Liver (tissue), 9 donors: ENCODE results near the gene SRGAP3. TPM values are rescaled to one million over a fixed set of nuclear protein-coding genes. Genes with fewer than 3 reads are reported as not detected.

ENCODE experiments used
- DNase-seq: peaks from one replicate; pipeline ENCODE4 v3.0.0-alpha.2; 2017; ENCODE audit warnings: low spot score
- H3K27ac ChIP-seq, 2 donors: one replicate each; pipeline ENCODE4 v1.7.0; 2013; ENCODE audit warnings: inconsistent platforms in 2 of 2, low read length in 2 of 2, control low read depth in 1 of 2, low read depth in 1 of 2, mild to moderate bottlenecking in 1 of 2
- H3K27me3 ChIP-seq, 4 donors: one replicate each; pipeline versions ENCODE4 v1.6.1 to v1.7.0; 2013; ENCODE audit warnings: low read length in 3 of 4, inconsistent platforms in 1 of 4, mild to moderate bottlenecking in 1 of 4, moderate library complexity in 1 of 4; ENCODE audit not compliant: control insufficient read depth in 4 of 4, insufficient read depth in 4 of 4
- H3K36me3 ChIP-seq, 4 donors: one replicate each; pipeline versions ENCODE4 v1.6.1 to v1.7.0; 2013; ENCODE audit warnings: low read length in 3 of 4, mild to moderate bottlenecking in 3 of 4, low read depth in 1 of 4, moderate library complexity in 1 of 4; ENCODE audit not compliant: control insufficient read depth in 4 of 4, insufficient read depth in 3 of 4
- H3K4me1 ChIP-seq, 4 donors: one replicate each; pipeline versions ENCODE4 v1.6.1 to v1.7.0; 2013; ENCODE audit warnings: low read length in 3 of 4, mild to moderate bottlenecking in 3 of 4, moderate library complexity in 1 of 4; ENCODE audit not compliant: control insufficient read depth in 4 of 4, insufficient read depth in 4 of 4
- H3K4me3 ChIP-seq, 3 donors: one replicate each; pipeline versions ENCODE4 v1.6.1 to v1.7.0; 2013; ENCODE audit warnings: low read length in 3 of 3, control low read depth in 1 of 3, low read depth in 1 of 3, mild to moderate bottlenecking in 1 of 3
- H3K9ac ChIP-seq, 2 donors: one replicate each; pipeline ENCODE4 v1.7.0; 2013; ENCODE audit warnings: low read length in 2 of 2, mild to moderate bottlenecking in 2 of 2, moderate library complexity in 2 of 2, control low read depth in 1 of 2, low read depth in 1 of 2
- H3K9me3 ChIP-seq, 4 donors: one replicate each; pipeline versions ENCODE4 v1.6.1 to v1.7.0; 2013; ENCODE audit warnings: low read length in 3 of 4; ENCODE audit not compliant: control insufficient read depth in 4 of 4
- ATF3 ChIP-seq: IDR thresholded peaks from 2 replicates; pipeline ENCODE4 v1.6.1; 2016; ENCODE audit warnings: antibody characterized with exemption
- CTCF ChIP-seq: fragments of 150-350 bp; IDR thresholded peaks from 2 replicates; pipeline ENCODE4 v1.5.1; 2017; ENCODE audit warnings: improper control_type of control experiment, low read depth, low read length; ENCODE audit not compliant: missing input control
- EGR1 ChIP-seq, 2 donors: IDR thresholded peaks; 2 replicates each; pipeline ENCODE4 v1.6.1; 2016 to 2018; ENCODE audit warnings: antibody characterized with exemption in 2 of 2, low read depth in 2 of 2
- FOXA1 ChIP-seq: IDR thresholded peaks from 2 replicates; pipeline ENCODE4 v1.6.1; 2016; ENCODE audit warnings: antibody characterized with exemption
- FOXA2 ChIP-seq: IDR thresholded peaks from 2 replicates; pipeline ENCODE4 v1.6.1; 2016; ENCODE audit warnings: antibody characterized with exemption
- GABPA ChIP-seq, 2 donors: IDR thresholded peaks in 1 of 2; conservative IDR thresholded peaks in 1 of 2; 2 replicates each; pipeline ENCODE4 v1.6.1; 2016; ENCODE audit warnings: antibody characterized with exemption in 2 of 2, mild to moderate bottlenecking in 1 of 2, moderate library complexity in 1 of 2
- HNF4A ChIP-seq, 2 donors: conservative IDR thresholded peaks; 2 replicates each; pipeline ENCODE4 v1.6.1; 2016; ENCODE audit warnings: antibody characterized with exemption in 2 of 2, mild to moderate bottlenecking in 2 of 2
- HNF4G ChIP-seq: IDR thresholded peaks from 2 replicates; pipeline ENCODE4 v1.6.1; 2016; ENCODE audit warnings: antibody characterized with exemption
- JUND ChIP-seq, 2 donors: IDR thresholded peaks; 2 replicates each; pipeline ENCODE4 v1.6.1; 2016; ENCODE audit warnings: antibody characterized with exemption in 2 of 2
- MAX ChIP-seq: IDR thresholded peaks from 2 replicates; pipeline ENCODE4 v1.6.1; 2016; ENCODE audit warnings: antibody characterized with exemption
- NR2F2 ChIP-seq: IDR thresholded peaks from 2 replicates; pipeline ENCODE4 v1.6.1; 2016; ENCODE audit warnings: antibody characterized with exemption
- RAD21 ChIP-seq, 2 donors: IDR thresholded peaks; 2 replicates each; pipeline ENCODE4 v1.6.1; 2016; ENCODE audit warnings: antibody characterized with exemption in 2 of 2, mild to moderate bottlenecking in 2 of 2
- REST ChIP-seq: IDR thresholded peaks from 2 replicates; pipeline ENCODE4 v1.6.1; 2016; ENCODE audit warnings: antibody characterized with exemption, mild to moderate bottlenecking
- RXRA ChIP-seq, 2 donors: IDR thresholded peaks; 2 replicates each; pipeline ENCODE4 v1.6.1; 2017 to 2018; ENCODE audit warnings: antibody characterized with exemption in 2 of 2, mild to moderate bottlenecking in 1 of 2
- SP1 ChIP-seq: IDR thresholded peaks from 2 replicates; pipeline ENCODE4 v1.6.1; 2018; ENCODE audit warnings: antibody characterized with exemption, mild to moderate bottlenecking
- TAF1 ChIP-seq: conservative IDR thresholded peaks from 2 replicates; pipeline ENCODE4 v1.6.1; 2016; ENCODE audit warnings: antibody characterized with exemption, mild to moderate bottlenecking
- YY1 ChIP-seq: IDR thresholded peaks from 2 replicates; pipeline ENCODE4 v1.6.1; 2016; ENCODE audit warnings: antibody characterized with exemption, mild to moderate bottlenecking
- ZBTB33 ChIP-seq: IDR thresholded peaks from 2 replicates; pipeline ENCODE4 v1.6.1; 2016; ENCODE audit warnings: antibody characterized with exemption
- WGBS: extraction: QIAGEN DNeasy Blood & Tissue Kit; methylation state at CpG from one replicate; pipeline ENCODE4 v1.1.7; 2013; 5-methylcytosine and 5-hydroxymethylcytosine counted together
- polyA plus RNA-seq, 2 donors: library from polyadenylated mRNA; stranded (reverse) in 1 of 2; unstranded in 1 of 2; fragments of 200-250 nt in 1 of 2; fragments of >200 nt in 1 of 2; fragmentation: Nextera tagmentation in 1 of 2; extraction: Ambion mirVana in 1 of 2; gene quantifications; one replicate each; pipeline versions ENCODE4 v1.2.1 to v1.2.3, GENCODE V29; 2013 to 2015
- total RNA-seq, 2 donors: library from RNA; depleted of rRNA; stranded (reverse); fragments of >200 nt; gene quantifications; one replicate each; pipeline ENCODE4 v1.2.3, GENCODE V29; 2014
- donor health status: healthy.
- donor health status: healthy.
- donor health status: healthy.
- donor health status: healthy.
- donor health status: healthy.

The SRGAP3 gene
- total and polyA plus RNA-seq, 4 donors, result 0.61 to 4.2 (median 1.6) TPM

GRCh38 chr3:8987645-8988383 is 261.6 kb downstream of the SRGAP3 start:
- Histone ChIP-seq H3K4me3 (no peak overlapping the region), H3K9me3 (no peaks in the 10 kb centered on the region), H3K36me3 (no peaks in the 10 kb centered on the region), H3K27me3 (no peaks in the 10 kb centered on the region), H3K9ac (no peak overlapping the region), H3K27ac (no peak overlapping the region), H3K4me1 (no peaks in the 10 kb centered on the region)
- TF ChIP-seq HNF4A (conservative IDR thresholded peaks at IDR 0.05), result no peak
- no peak for TF ChIP-seq JUND (IDR thresholded peaks at IDR 0.05)
- no peak for TF ChIP-seq ZBTB33
- no peak for TF ChIP-seq HNF4G
- TF ChIP-seq TAF1, result no peak
- TF ChIP-seq FOXA1, result no peak
- TF ChIP-seq SP1, result no peak
- TF ChIP-seq NR2F2, result no peak
- no peak for TF ChIP-seq YY1
- TF ChIP-seq MAX, result no peak
- TF ChIP-seq ATF3, result no peak
- no peak for TF ChIP-seq FOXA2
- no peak for TF ChIP-seq RXRA (IDR thresholded peaks at IDR 0.05)
- no peak for TF ChIP-seq REST
- TF ChIP-seq CTCF, result peak; percentile 47
- TF ChIP-seq RAD21 (IDR thresholded peaks at IDR 0.05), result peak; percentile 56 to 76
- TF ChIP-seq EGR1 (IDR thresholded peaks at IDR 0.05; ENCODE audit: low read depth in 2 of 2), result no peak
- no peak for TF ChIP-seq GABPA (IDR thresholded peaks at IDR 0.05 in 1 of 2, conservative IDR thresholded peaks at IDR 0.05 in 1 of 2)
- DNase-seq, result peak; percentile 53
- WGBS, result 48% methylated on average over 15 of the region's 15 CpGs
